Spinal cord (tissue), 10 donors: ENCODE measurements around the gene TMOD1. TPM values are rescaled to one million over a fixed set of nuclear protein-coding genes. Genes with fewer than 3 reads are reported as not detected.

Source experiments
- DNase-seq, 6 donors: peaks; one replicate each; pipeline versions ENCODE4 v3.0.0 to v3.0.0-alpha.2; 2013 to 2015; ENCODE audit warnings: low spot score in 6 of 6, low read depth in 4 of 6
- H3K27ac ChIP-seq: one replicate; pipeline ENCODE4 v1.5.1; 2013; ENCODE audit warnings: low read depth, low read length, control low read depth
- H3K27me3 ChIP-seq: one replicate; pipeline ENCODE4 v1.6.1; 2013; ENCODE audit warnings: low read length; ENCODE audit not compliant: control insufficient read depth, insufficient read depth
- H3K36me3 ChIP-seq: one replicate; pipeline ENCODE4 v1.6.1; 2013; ENCODE audit warnings: low read length; ENCODE audit not compliant: control insufficient read depth, insufficient read depth
- H3K4me1 ChIP-seq: one replicate; pipeline ENCODE4 v1.6.1; 2013; ENCODE audit warnings: low read length; ENCODE audit not compliant: control insufficient read depth, insufficient read depth
- H3K4me3 ChIP-seq: one replicate; pipeline ENCODE4 v1.5.1; 2013; ENCODE audit warnings: low read depth, low read length, control low read depth
- H3K9me3 ChIP-seq: one replicate; pipeline ENCODE4 v1.6.1; 2013; ENCODE audit warnings: low read length; ENCODE audit not compliant: control insufficient read depth, insufficient read depth
- WGBS: methylation state at CpG from one replicate; pipeline ENCODE4 v1.1.5; 2013; ENCODE audit warnings: missing lambda C conversion rate; ENCODE audit not compliant: insufficient coverage; 5-methylcytosine and 5-hydroxymethylcytosine counted together
- polyA plus RNA-seq, 2 donors: library from polyadenylated mRNA; unstranded; fragments of 120-200 nt; gene quantifications; one replicate each; pipeline ENCODE4 v1.2.1, GENCODE V29; 2013; ENCODE audit not compliant: insufficient read length in 2 of 2
- total RNA-seq, 2 donors: library from RNA; depleted of rRNA in 1 of 2; stranded (reverse); fragments of 120-200 nt in 1 of 2; fragments of >200 nt in 1 of 2; gene quantifications; one replicate each; pipeline versions ENCODE4 v1.2.3 to v1.2.4, GENCODE V29; 2013 to 2014
- donor health status: healthy.

TMOD1 gene
- total and polyA plus RNA-seq, 4 donors: 27.3 to 104 (median 57.4) TPM

GRCh38 chr9:97635026-97635425 is 133.6 kb downstream of the TMOD1 start:
- 87% methylated on average over 3 of the region's 7 CpGs for WGBS
- no peaks in the 10 kb centered on the region for H3K36me3 ChIP-seq
- no peaks in the 10 kb centered on the region for H3K27me3 ChIP-seq
- peaks cover 22% of the 10 kb centered on the region for H3K4me1 ChIP-seq
- no peaks in the 10 kb centered on the region for H3K9me3 ChIP-seq
- DNase-seq: no peak
- H3K4me3 ChIP-seq: no peak overlapping the region
- H3K27ac ChIP-seq: no peak overlapping the region

DNA sequence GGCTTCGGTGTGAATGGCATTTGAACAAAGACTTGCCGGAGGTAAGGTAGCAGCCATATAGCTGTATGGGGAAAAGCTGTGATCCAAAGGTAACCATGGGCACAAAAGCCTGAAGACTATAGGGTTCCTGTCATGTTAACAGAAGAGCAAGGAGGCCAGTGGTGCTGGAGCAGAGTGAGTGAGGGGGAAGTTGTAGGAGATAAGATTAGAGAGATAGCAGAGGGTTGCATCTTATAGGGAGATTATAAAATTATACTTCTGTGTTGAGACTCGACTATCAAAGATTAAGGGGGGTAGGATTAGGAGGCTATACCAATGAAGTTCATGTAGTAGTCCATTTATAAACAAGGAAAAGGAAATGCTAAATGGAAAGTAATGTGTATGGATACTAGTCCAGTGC is 135.4 kb downstream of the TMOD1 start:
- Histone ChIP-seq H3K9me3 (no peaks in the 10 kb centered on the region), H3K4me3 (no peak overlapping the region), H3K4me1 (peaks cover 12% of the 10 kb centered on the region)

GRCh38 chr9:97638666-97639065 is 137.2 kb downstream of the TMOD1 start:
- no peak for DNase-seq
- 80% methylated on average over 1 of the region's 3 CpGs for WGBS
- Histone ChIP-seq H3K4me3 (no peak overlapping the region), H3K27me3 (no peaks in the 10 kb centered on the region), H3K9me3 (no peaks in the 10 kb centered on the region), H3K36me3 (peaks cover 3% of the 10 kb centered on the region), H3K27ac (no peak overlapping the region), H3K4me1 (peaks cover 6% of the 10 kb centered on the region)

More for the DNA sequence above, 135.4 kb downstream of the TMOD1 start:
- Histone ChIP-seq H3K27me3 (no peaks in the 10 kb centered on the region), H3K27ac (no peak overlapping the region), H3K36me3 (no peaks in the 10 kb centered on the region)
- no peak for DNase-seq
- WGBS: 89% methylated on average over 3 of the region's 3 CpGs

DNA sequence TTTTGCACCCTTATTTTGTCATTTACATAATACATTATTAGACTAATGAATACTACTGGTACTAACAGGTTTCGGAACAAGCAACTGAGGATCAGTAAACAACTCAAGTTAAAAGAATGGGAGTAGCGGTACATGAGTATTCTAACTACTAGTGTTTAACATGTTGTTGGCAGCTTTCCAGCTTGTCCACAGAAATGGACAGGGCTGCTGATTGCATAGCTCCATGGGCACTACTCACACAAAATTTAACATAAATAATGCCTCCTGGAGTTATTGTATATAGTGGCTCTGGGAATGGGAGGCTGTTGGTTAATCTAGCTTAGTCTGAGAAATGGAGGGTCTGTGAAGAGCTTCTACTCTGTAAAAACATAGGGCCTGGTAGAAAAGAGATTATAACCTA is 138.9 kb downstream of the TMOD1 start:
- Histone ChIP-seq H3K36me3 (peaks cover 6% of the 10 kb centered on the region), H3K9me3 (no peaks in the 10 kb centered on the region), H3K4me1 (peaks cover 3% of the 10 kb centered on the region), H3K4me3 (no peak overlapping the region), H3K27ac (no peak overlapping the region), H3K27me3 (no peaks in the 10 kb centered on the region)
- WGBS: no CpG with 5 or more reads among the region's 2 CpGs
- peak in 2 of 6 donors; percentile 20 to 27 for DNase-seq

- Histone ChIP-seq H3K36me3 (peaks cover 9% of the 10 kb centered on the region), H3K9me3 (no peaks in the 10 kb centered on the region), H3K4me3 (no peak overlapping the region), H3K27ac (no peak overlapping the region), H3K4me1 (no peaks in the 10 kb centered on the region), H3K27me3 (no peaks in the 10 kb centered on the region)
- no peak for DNase-seq
Measured at GRCh38 chr9:97645720-97646119, 144.3 kb downstream of the TMOD1 start.

GRCh38 chr9:97647996-97648395 is 146.5 kb downstream of the TMOD1 start:
- H3K27ac ChIP-seq: no peak overlapping the region
- no peaks in the 10 kb centered on the region for H3K4me1 ChIP-seq
- H3K36me3 ChIP-seq: peaks cover 20% of the 10 kb centered on the region
- DNase-seq: no peak
- H3K27me3 ChIP-seq: no peaks in the 10 kb centered on the region
- no peaks in the 10 kb centered on the region for H3K9me3 ChIP-seq
- 100% methylated on average over 2 of the region's 5 CpGs for WGBS
- H3K4me3 ChIP-seq: no peak overlapping the region

Other genes with a start within 250 kb of the TMOD1 start
- 10 to 100 TPM; 15.5 to 29.0 TPM for gene CCDC180, start 194.0 kb upstream of the TMOD1 start, total RNA-seq
- gene CCDC180, start 194.0 kb upstream of the TMOD1 start, polyA plus RNA-seq: 10 to 100 TPM; 13.7 to 26.4 TPM
- 10 to 100 TPM; 12.1 to 20.6 TPM for gene TDRD7, start 89.6 kb upstream of the TMOD1 start, total RNA-seq
- 10 to 100 TPM; 13.0 to 17.2 TPM for gene TDRD7, start 89.6 kb upstream of the TMOD1 start, polyA plus RNA-seq
- 10 to 100 TPM; 24.5 to 28.7 TPM for gene TSTD2, start 131.7 kb downstream of the TMOD1 start, total RNA-seq
- gene TSTD2, start 131.7 kb downstream of the TMOD1 start, polyA plus RNA-seq: 10 to 100 TPM; 30.7 to 32.3 TPM
- gene NCBP1, start 132.2 kb downstream of the TMOD1 start, total RNA-seq: 10 to 100 TPM; 36.3 to 48.2 TPM
- gene NCBP1, start 132.2 kb downstream of the TMOD1 start, polyA plus RNA-seq: 10 to 100 TPM; 42.1 to 46.4 TPM
- 10 to 100 TPM; 19.2 to 28.8 TPM for gene XPA, start 195.7 kb downstream of the TMOD1 start, total RNA-seq
- gene XPA, start 195.7 kb downstream of the TMOD1 start, polyA plus RNA-seq: 10 to 100 TPM; 30.5 to 40.0 TPM